ENCODE results near the gene VOPP1.

VOPP1 gene

GRCh38 chr7:55438757-55439525, 133.4 kb downstream of the VOPP1 start:
- no peak overlapping the region for H3K9ac ChIP-seq (ENCODE audit: low read length)
- H3K9me3 ChIP-seq (ENCODE audit: control insufficient read depth, low read length), result no peaks in the 10 kb centered on the region
- no peaks in the 10 kb centered on the region for H3K4me1 ChIP-seq (ENCODE audit: control insufficient read depth, insufficient read depth, low read length)
- H3K36me3 ChIP-seq (ENCODE audit: control insufficient read depth, insufficient read depth, low read length), result no peaks in the 10 kb centered on the region
- no peaks in the 10 kb centered on the region for H3K27me3 ChIP-seq (ENCODE audit: control insufficient read depth, insufficient read depth, low read length)
- no peak overlapping the region for H3K4me3 ChIP-seq (ENCODE audit: low read length)

GRCh38 chr7:55438085-55438756, 134.1 kb downstream of the VOPP1 start:
- Histone ChIP-seq H3K27me3 (ENCODE audit: control insufficient read depth, insufficient read depth, low read length) (no peaks in the 10 kb centered on the region), H3K4me1 (ENCODE audit: control insufficient read depth, insufficient read depth, low read length) (no peaks in the 10 kb centered on the region), H3K36me3 (ENCODE audit: control insufficient read depth, insufficient read depth, low read length) (no peaks in the 10 kb centered on the region), H3K9ac (ENCODE audit: low read length) (no peak overlapping the region), H3K4me3 (ENCODE audit: low read length) (no peak overlapping the region), H3K9me3 (ENCODE audit: control insufficient read depth, low read length) (no peaks in the 10 kb centered on the region)

GRCh38 chr7:55437375-55437774, 134.9 kb downstream of the VOPP1 start:
- Histone ChIP-seq H3K9me3 (ENCODE audit: control insufficient read depth, low read length) (no peaks in the 10 kb centered on the region), H3K36me3 (ENCODE audit: control insufficient read depth, insufficient read depth, low read length) (no peaks in the 10 kb centered on the region), H3K4me3 (ENCODE audit: low read length) (no peak overlapping the region), H3K9ac (ENCODE audit: low read length) (no peak overlapping the region), H3K4me1 (ENCODE audit: control insufficient read depth, insufficient read depth, low read length) (peaks cover 7% of the 10 kb centered on the region), H3K27me3 (ENCODE audit: control insufficient read depth, insufficient read depth, low read length) (no peaks in the 10 kb centered on the region)

DNA sequence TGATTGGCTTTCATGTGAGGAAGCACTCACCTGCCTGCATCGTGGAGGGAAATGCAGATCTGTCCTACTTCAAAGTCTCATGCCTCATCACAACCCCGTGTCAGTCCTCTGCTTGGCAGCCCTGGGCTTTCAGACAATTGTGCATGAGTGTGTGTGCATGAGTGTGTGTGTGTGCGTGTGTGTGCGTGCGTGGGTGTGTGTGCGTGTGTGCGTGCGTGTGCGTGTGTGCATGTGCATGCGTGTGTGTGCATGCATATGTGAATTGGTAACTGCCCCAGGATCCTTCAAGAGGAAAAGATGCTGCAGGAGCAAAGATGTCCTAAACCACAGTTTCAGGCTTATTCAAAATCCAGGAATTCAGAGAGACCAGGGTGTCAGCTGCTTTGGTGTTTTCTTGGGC, 135.8 kb downstream of the VOPP1 start:
- Histone ChIP-seq H3K9me3 (ENCODE audit: control insufficient read depth, low read length) (no peaks in the 10 kb centered on the region), H3K27me3 (ENCODE audit: control insufficient read depth, insufficient read depth, low read length) (no peaks in the 10 kb centered on the region), H3K9ac (ENCODE audit: low read length) (no peak overlapping the region), H3K4me1 (ENCODE audit: control insufficient read depth, insufficient read depth, low read length) (peaks cover 16% of the 10 kb centered on the region), H3K4me3 (ENCODE audit: low read length) (no peak overlapping the region), H3K36me3 (ENCODE audit: control insufficient read depth, insufficient read depth, low read length) (no peaks in the 10 kb centered on the region)

GRCh38 chr7:55435466-55435865, 136.8 kb downstream of the VOPP1 start:
- Histone ChIP-seq H3K9me3 (ENCODE audit: control insufficient read depth, low read length) (no peaks in the 10 kb centered on the region), H3K4me3 (ENCODE audit: low read length) (no peak overlapping the region), H3K36me3 (ENCODE audit: control insufficient read depth, insufficient read depth, low read length) (no peaks in the 10 kb centered on the region), H3K9ac (ENCODE audit: low read length) (no peak overlapping the region), H3K4me1 (ENCODE audit: control insufficient read depth, insufficient read depth, low read length) (peaks cover 22% of the 10 kb centered on the region), H3K27me3 (ENCODE audit: control insufficient read depth, insufficient read depth, low read length) (no peaks in the 10 kb centered on the region)

GRCh38 chr7:55432939-55433784, 139.1 kb downstream of the VOPP1 start:
- no peaks in the 10 kb centered on the region for H3K9me3 ChIP-seq (ENCODE audit: control insufficient read depth, low read length)
- no peaks in the 10 kb centered on the region for H3K36me3 ChIP-seq (ENCODE audit: control insufficient read depth, insufficient read depth, low read length)
- peaks cover 22% of the 10 kb centered on the region for H3K4me1 ChIP-seq (ENCODE audit: control insufficient read depth, insufficient read depth, low read length)
- H3K9ac ChIP-seq (ENCODE audit: low read length), result no peak overlapping the region
- H3K27me3 ChIP-seq (ENCODE audit: control insufficient read depth, insufficient read depth, low read length), result no peaks in the 10 kb centered on the region
- no peak overlapping the region for H3K4me3 ChIP-seq (ENCODE audit: low read length)

GRCh38 chr7:55432506-55432905, 139.8 kb downstream of the VOPP1 start:
- H3K9ac ChIP-seq (ENCODE audit: low read length), result no peak overlapping the region
- H3K9me3 ChIP-seq (ENCODE audit: control insufficient read depth, low read length), result no peaks in the 10 kb centered on the region
- H3K36me3 ChIP-seq (ENCODE audit: control insufficient read depth, insufficient read depth, low read length), result no peaks in the 10 kb centered on the region
- no peak overlapping the region for H3K4me3 ChIP-seq (ENCODE audit: low read length)
- H3K4me1 ChIP-seq (ENCODE audit: control insufficient read depth, insufficient read depth, low read length), result peaks cover 22% of the 10 kb centered on the region
- no peaks in the 10 kb centered on the region for H3K27me3 ChIP-seq (ENCODE audit: control insufficient read depth, insufficient read depth, low read length)

DNA sequence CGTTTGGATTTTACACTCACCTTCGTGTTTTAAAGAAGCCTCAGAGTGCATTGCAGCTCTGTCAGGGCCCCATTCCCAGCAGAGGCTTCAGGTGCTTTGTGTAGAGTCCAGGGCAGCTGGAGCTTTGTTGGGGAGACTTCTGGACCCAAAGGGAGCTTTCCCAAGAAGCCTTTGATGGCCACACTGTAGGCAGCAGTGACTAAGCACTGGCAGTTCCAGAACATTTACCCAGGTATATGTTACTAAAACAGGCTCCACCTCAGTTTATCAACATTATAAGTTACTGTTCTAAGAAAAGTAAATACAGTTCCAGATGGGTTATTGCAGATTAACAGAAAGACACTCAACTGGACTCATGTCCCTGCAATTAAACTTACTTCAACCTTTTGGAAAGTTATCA, 140.4 kb downstream of the VOPP1 start:
- Histone ChIP-seq H3K4me3 (ENCODE audit: low read length) (no peak overlapping the region), H3K9me3 (ENCODE audit: control insufficient read depth, low read length) (no peaks in the 10 kb centered on the region), H3K4me1 (ENCODE audit: control insufficient read depth, insufficient read depth, low read length) (peaks cover 22% of the 10 kb centered on the region), H3K9ac (ENCODE audit: low read length) (no peak overlapping the region), H3K27me3 (ENCODE audit: control insufficient read depth, insufficient read depth, low read length) (no peaks in the 10 kb centered on the region), H3K36me3 (ENCODE audit: control insufficient read depth, insufficient read depth, low read length) (no peaks in the 10 kb centered on the region)

DNA sequence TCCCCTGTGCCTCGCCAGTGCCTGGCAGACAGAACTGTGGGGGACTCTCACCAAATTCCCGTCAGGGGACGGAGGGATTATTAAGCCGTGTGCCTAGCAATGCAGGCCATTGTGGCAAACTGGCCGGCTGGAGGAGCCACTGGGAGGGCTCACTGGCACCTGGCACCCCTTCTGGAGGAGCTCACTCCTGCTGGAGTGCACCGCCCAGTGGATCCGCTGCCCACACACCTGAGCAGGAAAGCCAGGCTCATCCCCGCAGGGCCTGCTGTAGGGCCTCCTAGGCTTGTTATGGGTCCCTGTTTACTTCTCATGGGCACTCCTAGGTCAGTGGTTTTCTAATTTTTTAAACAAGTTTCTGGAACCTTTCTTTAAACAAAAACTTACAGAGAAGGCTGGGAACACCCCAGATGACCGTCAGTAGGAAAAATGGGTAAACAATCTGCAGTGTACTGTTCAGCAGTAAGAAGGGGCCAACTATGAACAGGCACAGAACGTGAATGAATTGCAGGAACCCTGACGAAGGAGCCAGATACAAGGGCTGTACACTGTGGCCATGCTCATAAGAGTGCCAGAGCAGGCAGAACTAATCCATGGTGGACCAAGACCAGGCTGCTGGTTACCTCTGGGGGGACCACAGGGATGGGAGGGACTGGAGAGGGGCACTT, 142.3 kb downstream of the VOPP1 start:
- Histone ChIP-seq H3K9me3 (ENCODE audit: control insufficient read depth, low read length) (no peaks in the 10 kb centered on the region), H3K9ac (ENCODE audit: low read length) (no peak overlapping the region), H3K4me1 (ENCODE audit: control insufficient read depth, insufficient read depth, low read length) (peaks cover 22% of the 10 kb centered on the region), H3K36me3 (ENCODE audit: control insufficient read depth, insufficient read depth, low read length) (no peaks in the 10 kb centered on the region), H3K27me3 (ENCODE audit: control insufficient read depth, insufficient read depth, low read length) (no peaks in the 10 kb centered on the region), H3K4me3 (ENCODE audit: low read length) (no peak overlapping the region)

- H3K9ac ChIP-seq (ENCODE audit: low read length), result no peak overlapping the region
- peaks cover 19% of the 10 kb centered on the region for H3K4me1 ChIP-seq (ENCODE audit: control insufficient read depth, insufficient read depth, low read length)
- no peaks in the 10 kb centered on the region for H3K9me3 ChIP-seq (ENCODE audit: control insufficient read depth, low read length)
- H3K4me3 ChIP-seq (ENCODE audit: low read length), result no peak overlapping the region
- no peaks in the 10 kb centered on the region for H3K36me3 ChIP-seq (ENCODE audit: control insufficient read depth, insufficient read depth, low read length)
- H3K27me3 ChIP-seq (ENCODE audit: control insufficient read depth, insufficient read depth, low read length), result no peaks in the 10 kb centered on the region
Observed at GRCh38 chr7:55427800-55428199, 144.5 kb downstream of the VOPP1 start.

DNA sequence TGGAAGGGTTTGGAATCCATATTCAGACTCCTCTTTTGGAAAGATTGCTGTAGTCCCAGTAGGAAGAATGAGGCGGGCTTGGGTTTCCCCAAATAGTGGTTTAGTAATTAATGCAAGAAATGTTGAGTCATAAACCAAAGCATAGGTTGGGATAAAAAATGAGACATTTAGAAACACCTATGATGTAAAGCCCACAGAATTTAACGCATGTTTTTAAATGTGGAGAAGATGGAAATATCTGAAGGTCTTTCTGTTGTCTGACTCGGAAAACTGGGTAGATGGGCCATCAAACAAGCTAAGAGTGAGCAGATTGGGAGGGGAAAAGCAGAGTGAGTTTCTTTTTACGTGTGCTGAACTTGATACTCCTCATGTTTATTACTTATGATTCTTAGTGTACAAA, 145.0 kb downstream of the VOPP1 start:
- Histone ChIP-seq H3K9me3 (ENCODE audit: control insufficient read depth, low read length) (no peaks in the 10 kb centered on the region), H3K36me3 (ENCODE audit: control insufficient read depth, insufficient read depth, low read length) (no peaks in the 10 kb centered on the region), H3K27me3 (ENCODE audit: control insufficient read depth, insufficient read depth, low read length) (no peaks in the 10 kb centered on the region), H3K9ac (ENCODE audit: low read length) (no peak overlapping the region), H3K4me1 (ENCODE audit: control insufficient read depth, insufficient read depth, low read length) (peaks cover 14% of the 10 kb centered on the region), H3K4me3 (ENCODE audit: low read length) (no peak overlapping the region)
